Epithelial cell of esophagus (primary cell): ENCODE results near the gene PBX3.

Source experiments
- DNase-seq: peaks from one replicate; pipeline ENCODE4 v3.0.0; 2010; ENCODE audit warnings: low read depth
- H3K4me3 ChIP-seq: 2 replicates; pipeline ENCODE4 v1.5.1; 2011; ENCODE audit warnings: mild to moderate bottlenecking, low read length, control low read depth
- TF ChIP-seq, protein P1 (sequence below): IDR thresholded peaks from 2 replicates; pipeline ENCODE4 v1.5.1; 2011; ENCODE audit warnings: low read depth, mild to moderate bottlenecking, low read length, control low read depth, inconsistent platforms; ENCODE audit not compliant: insufficient read depth; ENCODE audit errors: missing control alignments

PBX3 gene

DNA sequence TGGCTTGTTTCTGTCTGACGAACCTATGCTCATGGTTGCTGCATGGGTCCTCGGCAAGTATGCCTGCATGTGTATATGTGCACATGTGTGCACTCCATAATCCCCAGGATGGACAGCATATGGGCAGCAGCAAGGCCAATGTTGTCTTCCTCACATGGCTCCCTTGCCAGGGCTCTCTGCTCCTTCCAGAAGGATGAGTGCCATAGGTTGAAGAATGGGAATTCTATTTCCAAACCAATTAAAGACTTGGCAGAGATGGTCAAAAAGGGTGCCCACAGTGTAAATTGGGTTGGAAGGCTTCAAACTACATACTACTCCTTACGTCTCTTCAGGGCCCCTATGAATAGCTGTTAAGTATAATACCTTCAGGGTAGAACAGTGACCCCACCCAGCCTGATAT lies 212.1 kb downstream of the PBX3 start:
- H3K4me3 ChIP-seq, result no peak overlapping the region
- no peak for DNase-seq
- TF ChIP-seq, protein P1, sequence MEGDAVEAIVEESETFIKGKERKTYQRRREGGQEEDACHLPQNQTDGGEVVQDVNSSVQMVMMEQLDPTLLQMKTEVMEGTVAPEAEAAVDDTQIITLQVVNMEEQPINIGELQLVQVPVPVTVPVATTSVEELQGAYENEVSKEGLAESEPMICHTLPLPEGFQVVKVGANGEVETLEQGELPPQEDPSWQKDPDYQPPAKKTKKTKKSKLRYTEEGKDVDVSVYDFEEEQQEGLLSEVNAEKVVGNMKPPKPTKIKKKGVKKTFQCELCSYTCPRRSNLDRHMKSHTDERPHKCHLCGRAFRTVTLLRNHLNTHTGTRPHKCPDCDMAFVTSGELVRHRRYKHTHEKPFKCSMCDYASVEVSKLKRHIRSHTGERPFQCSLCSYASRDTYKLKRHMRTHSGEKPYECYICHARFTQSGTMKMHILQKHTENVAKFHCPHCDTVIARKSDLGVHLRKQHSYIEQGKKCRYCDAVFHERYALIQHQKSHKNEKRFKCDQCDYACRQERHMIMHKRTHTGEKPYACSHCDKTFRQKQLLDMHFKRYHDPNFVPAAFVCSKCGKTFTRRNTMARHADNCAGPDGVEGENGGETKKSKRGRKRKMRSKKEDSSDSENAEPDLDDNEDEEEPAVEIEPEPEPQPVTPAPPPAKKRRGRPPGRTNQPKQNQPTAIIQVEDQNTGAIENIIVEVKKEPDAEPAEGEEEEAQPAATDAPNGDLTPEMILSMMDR, result no peak

- H3K4me3 ChIP-seq, result no peak overlapping the region
- DNase-seq, result no peak
- TF ChIP-seq, protein P1, result no peak
Measured at GRCh38 chr9:125959951-125960619, 212.9 kb downstream of the PBX3 start.

DNA sequence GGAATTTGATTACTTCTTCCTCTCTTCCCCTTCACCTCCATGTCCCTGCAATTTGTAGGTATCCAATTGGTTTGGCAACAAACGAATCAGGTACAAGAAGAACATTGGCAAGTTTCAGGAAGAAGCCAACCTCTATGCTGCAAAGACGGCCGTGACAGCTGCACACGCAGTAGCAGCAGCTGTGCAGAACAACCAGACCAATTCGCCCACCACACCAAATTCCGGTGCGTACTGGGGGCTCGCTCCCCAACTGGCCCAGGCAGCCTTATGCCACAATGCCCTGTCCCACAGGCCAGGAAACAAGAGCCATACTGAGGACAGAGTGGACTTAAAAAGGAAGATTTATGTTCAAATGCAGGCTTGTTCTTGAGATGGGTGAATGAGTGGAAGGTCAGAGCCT lies 213.5 kb downstream of the PBX3 start:
- DNase-seq, result no peak
- H3K4me3 ChIP-seq, result no peak overlapping the region
- TF ChIP-seq, protein P1, result no peak

DNA sequence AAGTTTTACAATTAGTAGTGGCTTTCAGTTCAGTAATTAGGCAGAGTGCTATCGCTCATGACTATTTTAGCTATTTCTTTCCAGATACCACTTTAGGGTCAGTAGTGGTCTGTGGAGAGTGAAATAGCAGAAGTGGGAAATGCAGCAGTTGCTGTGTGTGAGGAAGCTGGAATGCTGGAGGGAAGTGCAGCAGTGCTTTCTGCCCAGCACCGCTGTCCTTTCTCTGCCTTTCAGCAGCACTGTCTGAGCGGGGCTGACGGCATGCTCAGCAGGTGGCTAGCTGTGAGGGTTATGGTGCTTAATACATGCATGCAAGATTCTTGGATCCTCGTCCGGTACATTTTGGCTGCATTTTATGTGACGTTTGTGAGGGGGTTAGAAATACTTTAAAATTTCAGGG lies 213.9 kb downstream of the PBX3 start:
- no peak overlapping the region for H3K4me3 ChIP-seq
- TF ChIP-seq, protein P1, result no peak
- no peak for DNase-seq

GRCh38 chr9:125963932-125964331 lies 216.8 kb downstream of the PBX3 start:
- H3K4me3 ChIP-seq, result no peak overlapping the region
- TF ChIP-seq, protein P1, result no peak
- no peak for DNase-seq

DNA sequence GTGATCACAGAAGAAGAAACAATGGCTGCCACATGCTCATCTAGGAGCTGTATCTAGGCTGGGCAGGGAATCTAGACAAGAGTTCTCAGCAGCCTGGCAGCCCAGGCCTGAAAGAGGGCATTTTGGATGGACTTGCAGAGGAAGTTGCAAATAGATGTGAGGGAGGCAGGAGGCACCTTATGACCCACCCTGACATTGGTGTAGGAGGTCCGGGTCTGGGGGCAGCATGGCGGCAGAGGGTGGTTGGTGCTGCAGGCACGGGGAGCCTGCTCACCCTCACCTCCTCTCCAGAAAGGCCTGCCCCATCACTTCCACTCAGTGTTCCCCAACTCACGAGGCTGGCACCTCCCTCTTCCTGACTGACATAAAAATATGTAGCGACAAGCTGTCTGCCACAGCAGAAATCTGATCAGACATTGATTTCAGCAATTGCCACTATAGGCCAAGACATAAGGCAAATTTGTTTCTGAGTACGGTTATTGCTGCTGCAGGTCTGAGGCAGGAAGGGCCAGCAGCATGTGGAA lies 217.6 kb downstream of the PBX3 start:
- TF ChIP-seq, protein P1, result no peak
- H3K4me3 ChIP-seq, result no peak overlapping the region
- DNase-seq, result no peak

DNA sequence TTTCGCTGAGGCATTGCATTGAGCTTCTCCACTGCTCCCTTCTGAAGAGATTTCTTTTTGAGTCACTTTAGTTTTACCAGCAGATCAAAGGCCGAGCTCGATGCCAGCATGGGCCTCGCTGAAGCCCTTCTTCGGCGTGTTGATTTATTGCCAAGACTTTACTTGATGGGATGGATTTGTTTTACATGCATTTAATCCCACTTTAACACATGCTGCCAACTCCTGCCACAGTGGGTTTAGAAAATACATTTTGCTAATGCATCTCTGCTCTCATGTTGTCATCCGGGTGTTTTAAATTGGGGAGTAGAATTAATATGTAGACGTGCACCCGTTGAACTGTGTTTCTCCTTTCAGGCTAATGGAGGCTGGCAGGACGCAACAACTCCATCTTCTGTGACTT lies 218.3 kb downstream of the PBX3 start:
- no peak overlapping the region for H3K4me3 ChIP-seq
- TF ChIP-seq, protein P1, result no peak
- DNase-seq, result no peak
